ENCODE measurements around the gene PLXNA4.
A peak's percentile ranks its signal among the peaks of the same experiment; 100 is the strongest.

Gene PLXNA4

DNA sequence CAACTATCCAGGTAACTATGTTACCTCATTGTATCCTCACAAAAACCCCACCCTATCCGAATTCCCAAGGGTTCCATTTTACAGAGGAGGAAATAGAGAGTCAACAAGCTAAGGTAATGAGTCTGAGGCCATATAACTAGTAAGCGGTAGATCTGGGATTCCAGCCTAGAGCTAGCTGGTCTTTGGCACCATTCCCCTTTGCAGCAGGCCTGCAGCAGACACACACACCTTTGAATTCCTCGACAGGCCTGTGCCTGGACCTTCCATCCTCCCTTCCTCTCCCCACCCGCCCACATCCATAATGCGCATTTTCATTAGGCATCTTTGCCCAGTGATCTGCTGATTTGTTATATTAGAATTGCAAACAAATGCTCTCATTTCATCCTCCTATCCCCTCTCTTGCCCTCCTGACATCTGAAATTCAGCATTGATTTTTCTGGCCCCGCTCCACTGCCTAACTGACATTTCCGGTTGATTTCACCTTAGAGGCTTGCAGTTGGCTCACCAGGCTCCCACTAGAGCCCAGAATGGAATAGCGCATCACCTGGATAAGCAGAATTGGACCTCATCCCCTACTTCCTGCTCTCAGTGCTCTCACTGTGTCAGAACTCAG, 129.5 kb downstream of the PLXNA4 start:
- DNase-seq (ENCODE audit: low read depth in 2 of 2, low spot score in 1 of 2) = no peak

DNA sequence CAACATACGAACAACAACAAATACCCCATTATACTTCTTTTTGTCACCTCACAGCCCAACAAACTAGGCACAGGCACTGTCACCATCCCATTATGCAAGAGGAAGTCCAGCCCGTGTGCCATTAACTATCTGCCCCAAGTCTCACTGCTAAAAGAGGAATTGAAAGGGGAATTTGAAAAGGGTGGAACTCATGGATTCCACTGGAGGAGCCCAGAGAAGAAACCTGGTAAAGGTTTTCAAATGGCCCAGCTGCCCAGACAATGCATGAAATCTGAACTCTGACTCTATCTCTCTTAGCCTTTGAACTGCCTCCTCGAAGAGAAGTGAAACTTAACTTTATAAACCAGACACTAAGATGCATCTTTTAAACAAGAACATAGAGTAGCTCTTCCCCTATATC, 130.0 kb downstream of the PLXNA4 start:
- DNase-seq (ENCODE audit: low read depth in 2 of 2, low spot score in 1 of 2) = no peak

DNA sequence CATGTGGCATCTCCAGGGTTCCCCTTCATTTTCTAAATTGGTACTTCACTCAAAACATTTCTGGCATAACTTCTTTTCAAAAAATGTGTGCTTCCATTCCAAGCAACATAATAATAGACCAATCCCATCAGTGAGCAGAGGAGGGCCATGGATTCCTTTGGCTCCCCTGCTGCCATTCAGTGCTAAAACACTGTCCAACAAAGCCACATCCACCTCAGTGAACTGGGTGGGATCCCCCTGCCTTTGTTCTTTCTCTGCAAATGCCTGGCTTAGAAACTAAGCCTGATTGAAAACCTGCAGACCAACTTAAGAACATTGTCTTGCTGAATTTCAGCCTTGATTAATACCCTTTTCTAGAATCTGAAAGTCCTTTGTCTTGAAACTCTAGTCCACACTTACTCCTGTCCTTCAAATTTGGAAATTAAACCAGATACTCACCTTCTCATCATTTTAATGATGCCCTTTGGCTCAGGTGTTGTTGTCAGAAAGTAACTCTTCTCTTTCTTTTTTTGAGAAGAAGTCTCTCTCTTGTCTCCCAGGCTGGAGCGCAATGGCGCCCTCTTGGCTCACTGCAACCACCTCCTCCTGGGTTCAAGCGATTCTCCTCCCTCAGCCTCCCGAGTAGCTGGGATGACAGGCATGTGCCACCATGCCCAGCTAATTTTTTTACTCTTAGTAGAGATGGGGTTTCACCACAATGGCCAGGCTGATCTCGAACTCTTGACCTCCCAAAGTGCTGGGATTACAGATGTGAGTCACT, 132.3 kb downstream of the PLXNA4 start:
- no peak for DNase-seq (ENCODE audit: low read depth in 2 of 2, low spot score in 1 of 2)

DNA sequence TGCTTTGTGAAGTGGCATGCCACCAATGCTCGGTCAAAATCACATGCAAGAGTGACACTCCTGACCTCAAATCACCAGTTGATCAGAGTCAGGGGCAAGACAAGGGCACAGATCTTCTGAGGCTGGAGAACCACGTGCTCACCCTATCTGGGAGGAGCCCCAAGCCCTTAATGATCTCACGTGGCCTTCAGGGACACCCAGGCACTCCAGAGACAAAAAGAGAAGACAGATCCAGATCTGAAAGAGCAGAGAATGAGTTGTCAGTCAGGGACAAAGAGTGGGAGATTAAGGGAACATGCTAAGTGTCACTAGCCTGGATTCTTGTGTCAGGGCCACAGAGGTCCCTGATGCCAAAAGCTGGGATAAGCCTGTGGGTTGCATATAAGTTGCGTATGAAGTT, 134.3 kb downstream of the PLXNA4 start:
- DNase-seq (ENCODE audit: low read depth in 2 of 2, low spot score in 1 of 2) = no peak

DNA sequence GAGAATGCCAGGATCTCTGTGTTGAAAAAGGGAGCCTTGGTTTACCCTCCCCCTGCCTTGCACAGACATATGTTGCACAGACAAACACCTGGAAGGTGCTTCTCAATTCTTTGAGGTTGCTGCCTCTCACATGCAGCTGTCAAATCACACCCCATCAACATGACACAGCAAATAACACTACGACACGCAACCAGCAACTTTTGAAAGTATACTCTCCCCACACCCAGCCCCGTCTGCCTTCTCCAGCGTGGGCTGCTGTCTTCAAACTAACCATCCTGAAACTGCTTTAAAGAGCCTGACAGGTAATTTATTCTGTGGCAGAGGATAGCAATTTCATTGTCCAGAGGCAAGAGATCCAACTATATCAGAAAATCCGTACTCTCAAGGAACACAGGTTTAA, 136.1 kb downstream of the PLXNA4 start:
- no peak for DNase-seq (ENCODE audit: low read depth in 2 of 2, low spot score in 1 of 2)

DNA sequence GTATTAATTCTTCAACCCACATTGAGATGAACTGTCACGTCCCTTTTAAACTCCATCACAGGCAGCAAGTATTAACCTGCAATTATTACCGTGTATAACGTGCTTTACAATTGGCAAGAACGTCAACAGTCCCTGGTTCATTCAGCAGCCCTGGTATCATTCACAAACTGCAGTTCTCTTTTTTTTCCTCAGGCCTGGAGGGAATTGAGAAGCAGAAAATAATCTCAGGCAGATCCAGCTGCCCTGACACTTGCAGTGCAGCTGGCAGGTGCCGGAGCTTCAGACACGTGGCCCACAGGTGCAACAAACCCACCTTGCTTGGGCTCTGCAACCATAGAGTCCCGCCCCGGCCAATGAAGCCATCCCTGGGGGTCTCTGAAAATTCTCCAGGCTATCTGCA, 137.3 kb downstream of the PLXNA4 start:
- DNase-seq (ENCODE audit: low read depth in 2 of 2, low spot score in 1 of 2) = no peak

DNA sequence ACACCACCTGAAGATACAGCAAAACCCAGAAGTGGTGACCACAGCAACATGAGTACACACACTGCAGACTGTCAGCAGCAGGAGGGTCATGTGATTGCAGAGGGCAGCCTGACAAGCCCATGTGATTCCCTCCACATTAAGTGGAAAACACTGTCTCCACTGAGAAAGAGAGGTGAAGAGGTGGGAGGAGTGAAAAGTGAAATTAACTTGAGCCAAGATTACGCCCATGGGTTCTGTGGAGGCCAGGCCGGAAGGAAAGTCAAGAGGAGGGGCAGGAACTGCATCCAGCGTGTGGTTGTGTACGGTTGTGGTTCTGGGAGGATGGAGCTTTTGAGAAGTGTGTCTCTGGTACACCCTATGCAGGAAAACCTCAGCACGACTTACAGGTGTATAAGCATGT, 138.5 kb downstream of the PLXNA4 start:
- DNase-seq (ENCODE audit: low read depth in 2 of 2, low spot score in 1 of 2) = no peak

DNA sequence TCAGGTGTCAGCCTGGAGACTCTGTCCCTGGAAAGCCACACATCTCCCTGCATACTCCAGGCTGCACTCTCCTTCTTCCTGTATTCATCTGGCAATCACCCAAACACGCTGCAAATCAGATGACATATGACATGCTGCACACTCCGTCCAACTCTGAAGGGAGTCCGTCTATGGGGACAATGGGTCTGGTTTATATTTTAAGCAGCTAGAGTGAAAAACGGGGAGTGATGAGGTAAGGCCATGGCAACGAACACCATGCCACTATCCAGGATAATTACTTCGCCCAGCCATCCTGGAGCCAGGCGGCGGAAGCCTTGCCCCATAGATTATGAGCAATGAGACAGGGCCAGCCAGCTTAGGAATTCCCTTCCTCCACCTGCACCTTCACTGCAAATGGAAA, 140.1 kb downstream of the PLXNA4 start:
- DNase-seq (ENCODE audit: low read depth in 2 of 2, low spot score in 1 of 2) = no peak

DNA sequence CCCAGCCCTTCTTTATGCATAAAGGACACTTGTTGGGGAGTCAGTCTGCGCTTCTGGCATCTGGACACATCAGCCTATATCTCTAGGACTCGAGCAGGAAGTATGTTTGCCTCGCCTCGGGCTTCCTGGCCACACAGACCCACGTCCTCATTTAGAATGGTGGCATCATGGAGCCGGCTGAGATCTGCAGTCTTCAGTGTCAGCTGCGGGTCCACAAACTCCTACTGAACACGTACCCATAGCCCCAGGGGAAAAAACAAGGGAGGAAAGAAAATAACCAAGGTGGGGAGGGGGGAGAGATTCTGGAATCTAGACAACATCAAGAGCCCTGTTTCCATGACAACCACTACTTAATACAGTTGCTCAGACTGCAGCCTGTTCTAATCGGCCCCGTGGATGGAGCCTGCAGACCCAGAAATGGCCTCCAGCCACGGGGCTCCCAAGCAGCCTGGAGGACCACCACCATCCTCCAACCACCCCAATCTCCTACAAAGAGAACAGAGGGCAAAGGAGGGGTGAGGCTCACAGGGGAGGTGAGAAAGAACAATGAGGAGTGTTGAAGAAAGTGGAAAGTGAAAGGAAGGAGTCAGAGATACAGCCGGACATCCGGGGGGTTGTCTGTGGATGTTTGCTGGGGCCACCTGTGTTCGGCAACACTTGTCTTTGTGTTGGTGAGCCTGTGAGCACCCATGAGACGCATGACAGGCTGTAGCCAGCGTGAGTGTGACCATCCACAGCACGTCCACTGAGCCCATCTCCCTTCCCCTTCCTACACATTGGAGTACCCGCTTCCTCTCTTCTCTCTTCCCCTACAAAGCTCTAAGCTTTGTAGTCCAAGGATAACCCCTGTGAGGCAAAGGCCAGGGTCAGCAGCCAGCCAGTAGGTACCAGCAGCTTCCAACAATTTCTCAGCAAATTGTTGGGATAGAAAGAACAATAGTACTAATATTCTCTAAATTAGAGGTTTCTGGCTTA, 141.0 kb downstream of the PLXNA4 start:
- no peak for DNase-seq (ENCODE audit: low read depth in 2 of 2, low spot score in 1 of 2)

DNA sequence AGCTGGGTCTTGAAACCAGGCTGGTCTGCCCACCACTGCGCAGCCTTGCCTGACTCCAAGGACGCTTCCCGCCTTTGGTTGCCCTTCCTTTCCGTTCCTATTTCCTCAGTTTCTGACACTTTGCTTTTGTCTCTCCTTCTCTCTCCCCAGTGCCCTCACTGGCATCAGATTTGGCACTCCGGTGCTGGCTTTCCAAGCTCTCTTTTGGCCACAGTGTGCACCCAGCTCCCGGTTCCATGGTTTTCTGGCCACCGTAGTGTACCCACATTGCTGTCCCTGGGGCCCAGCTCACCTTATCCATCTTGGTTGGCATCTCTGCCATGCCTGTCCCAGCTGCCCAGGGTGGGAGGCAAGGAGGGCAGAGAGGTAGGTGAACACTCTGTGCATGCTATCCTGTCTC, 142.2 kb downstream of the PLXNA4 start:
- DNase-seq (ENCODE audit: low read depth in 2 of 2, low spot score in 1 of 2) = no peak

DNA sequence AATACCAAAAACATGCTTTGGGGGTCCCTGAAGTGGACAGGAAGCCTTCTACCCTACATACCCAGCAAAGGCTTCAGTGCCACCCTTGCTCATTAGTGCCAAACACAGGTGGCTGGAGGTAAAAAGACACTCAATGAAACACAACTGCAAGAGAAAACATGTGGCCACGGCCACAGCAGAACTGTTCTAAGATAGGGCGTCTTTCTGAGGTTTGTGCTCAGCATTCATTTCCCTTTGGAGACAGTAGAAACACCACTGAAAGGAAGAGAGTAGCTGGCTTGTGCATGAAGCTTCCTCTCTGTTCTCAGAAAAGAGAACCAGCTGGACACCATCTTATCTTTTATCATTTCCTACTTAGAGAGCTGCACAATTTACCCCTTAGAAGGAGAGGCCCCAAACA, 143.0 kb downstream of the PLXNA4 start:
- no peak for DNase-seq (ENCODE audit: low read depth in 2 of 2, low spot score in 1 of 2)

DNA sequence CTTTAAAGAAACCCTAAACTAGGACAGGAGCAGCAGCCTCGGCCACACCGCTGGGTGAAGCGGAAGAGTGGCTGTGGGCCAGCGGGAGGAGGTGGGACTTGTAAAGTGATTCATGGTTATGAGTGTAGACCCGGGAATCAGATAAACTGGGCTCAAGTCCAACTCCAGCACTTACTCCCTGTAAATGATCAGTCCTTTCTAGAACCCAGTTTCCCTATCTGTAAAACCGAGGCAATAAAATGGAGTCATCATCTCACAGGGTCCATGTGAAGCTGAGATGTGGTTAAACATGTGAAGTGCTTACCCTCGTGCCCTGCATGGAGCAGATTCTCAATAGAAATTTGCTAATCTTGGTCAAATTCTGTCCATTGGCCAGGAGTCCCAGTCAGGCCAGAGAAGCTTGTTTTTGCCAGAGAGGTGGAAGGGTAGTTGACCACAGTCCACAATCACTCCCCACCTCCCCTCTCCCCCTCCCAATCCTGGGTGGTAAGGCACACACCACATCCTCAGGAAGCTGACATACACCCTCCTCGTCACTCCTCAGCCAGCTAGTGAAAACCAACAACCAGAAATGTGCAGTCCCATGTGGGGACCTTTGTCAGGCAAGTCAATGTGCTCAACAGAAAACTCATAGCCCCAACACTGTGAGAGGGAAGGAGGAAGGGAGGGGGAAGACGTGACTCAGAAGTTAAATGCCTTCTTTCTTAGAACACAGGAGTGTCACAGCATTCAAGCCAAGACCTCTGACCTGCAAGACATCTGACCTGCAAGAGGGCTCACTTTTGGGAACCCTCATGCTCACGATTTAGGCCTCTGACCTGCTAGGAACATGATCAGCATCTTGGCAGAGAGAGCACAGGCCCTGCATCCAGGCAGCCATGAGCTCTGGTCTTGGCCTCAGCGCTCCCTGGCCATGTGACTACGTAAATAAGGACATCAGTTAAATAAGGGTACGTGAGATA, 145.1 kb downstream of the PLXNA4 start:
- DNase-seq (ENCODE audit: low read depth in 2 of 2, low spot score in 1 of 2) = peak; percentile 5 to 30

DNA sequence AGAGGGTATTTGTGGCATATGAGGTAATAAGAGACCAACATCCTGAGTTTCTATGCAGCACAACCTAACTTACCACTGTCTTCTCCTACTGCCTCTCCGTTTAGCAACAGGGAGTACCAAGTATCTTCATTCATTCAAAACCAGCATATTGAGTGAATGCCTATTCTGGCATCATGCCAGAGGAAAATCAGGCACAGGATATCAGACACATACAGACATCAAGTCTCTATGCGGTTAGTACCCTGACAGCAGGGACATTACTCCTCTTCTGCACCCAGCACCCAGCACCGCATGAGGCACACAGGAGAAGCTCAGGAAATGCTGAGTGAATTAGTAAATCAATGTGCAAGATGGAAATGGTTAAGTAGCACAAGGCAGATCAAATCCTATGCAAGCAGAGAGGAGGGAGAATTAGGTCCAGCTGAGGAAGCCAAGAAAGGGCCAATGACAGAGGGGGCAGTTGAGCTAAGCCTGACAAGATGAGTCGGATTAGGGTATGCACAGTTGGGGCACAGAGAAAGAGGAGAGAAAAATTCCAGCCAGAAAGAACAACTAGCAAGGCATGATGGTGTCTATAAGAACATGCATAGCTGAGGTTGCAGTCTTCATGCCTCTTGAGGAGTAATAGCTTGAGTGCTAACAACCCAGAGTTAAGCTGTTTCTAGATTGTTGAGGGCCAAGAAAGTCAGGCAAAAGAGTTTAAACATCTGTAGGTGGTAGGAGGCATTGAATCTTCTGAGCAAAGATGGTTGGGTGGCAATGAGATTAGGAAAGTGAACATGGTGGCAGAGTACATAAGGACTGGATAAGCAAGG, 146.0 kb downstream of the PLXNA4 start:
- no peak for DNase-seq (ENCODE audit: low read depth in 2 of 2, low spot score in 1 of 2)

DNA sequence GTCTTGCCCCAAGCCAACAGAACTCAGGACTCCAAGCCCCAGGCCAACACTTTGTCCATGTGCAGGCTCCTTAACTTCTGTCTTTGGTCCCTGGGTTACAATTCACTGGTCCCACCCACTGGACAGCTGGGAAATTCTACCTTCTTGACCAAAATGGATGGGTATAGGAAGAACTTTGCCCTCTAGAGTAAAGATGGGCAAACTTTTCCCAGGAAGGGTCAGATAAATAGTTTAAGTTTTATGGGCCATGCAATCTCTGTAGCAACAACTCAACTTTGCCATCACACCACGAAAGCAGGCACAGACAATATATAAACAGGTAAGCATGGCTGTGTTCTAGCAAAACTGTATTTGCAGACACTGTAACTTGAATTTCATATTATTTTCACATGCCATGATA, 147.1 kb downstream of the PLXNA4 start:
- DNase-seq (ENCODE audit: low read depth in 2 of 2, low spot score in 1 of 2) = no peak

DNA sequence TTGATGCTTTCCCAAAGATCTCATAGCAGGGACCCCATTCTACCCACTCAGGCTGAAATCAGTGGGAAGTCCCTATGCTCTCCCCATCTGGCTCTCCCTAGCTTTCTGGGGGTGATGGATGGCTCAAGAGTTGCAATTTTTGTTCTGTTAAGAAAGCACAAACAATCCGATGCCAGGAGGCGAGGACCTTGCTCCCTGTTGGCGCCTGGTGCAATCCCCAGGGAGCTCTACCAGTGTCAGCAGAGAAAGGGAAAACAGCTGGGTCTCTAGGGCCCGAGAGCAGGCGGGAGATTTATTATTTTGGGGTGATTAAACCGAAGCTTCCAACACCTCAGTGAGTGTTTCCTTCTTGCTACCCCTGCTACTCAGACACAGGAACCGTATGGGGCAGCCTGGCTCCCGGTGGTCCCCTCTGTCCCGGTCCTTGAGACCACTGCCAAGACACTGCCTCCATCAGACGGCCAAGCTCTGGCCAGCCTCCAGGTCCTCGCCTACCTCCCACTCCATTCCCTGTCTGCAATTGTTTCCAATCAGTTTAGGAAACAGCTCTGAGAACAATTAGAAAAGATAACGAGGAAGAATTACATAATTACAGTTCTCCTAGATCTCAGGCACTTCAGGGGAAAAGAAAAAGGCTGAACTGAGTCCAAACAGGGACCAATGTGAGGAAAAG, 147.9 kb downstream of the PLXNA4 start:
- DNase-seq (ENCODE audit: low read depth in 2 of 2, low spot score in 1 of 2) = no peak

DNA sequence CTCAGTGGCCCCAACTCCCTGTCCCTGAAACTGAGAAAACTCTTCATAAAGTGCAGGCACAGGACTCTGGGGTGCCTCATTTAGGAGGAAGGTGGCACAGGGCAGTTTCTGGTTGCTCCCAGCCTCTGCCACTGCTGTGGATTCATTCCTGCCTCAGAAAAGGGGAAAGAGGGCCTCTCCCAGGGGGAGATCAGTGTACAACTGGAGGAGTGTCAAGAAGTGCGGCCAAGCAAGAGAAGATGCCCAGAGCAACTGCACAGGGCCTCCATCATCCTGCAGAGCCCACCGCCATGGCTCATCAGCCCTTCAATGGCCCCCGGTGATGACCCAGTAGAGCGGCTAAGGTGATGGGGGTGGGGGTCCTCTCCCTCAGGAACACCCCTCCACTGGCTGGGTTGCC, 150.3 kb downstream of the PLXNA4 start:
- no peak for DNase-seq (ENCODE audit: low read depth in 2 of 2, low spot score in 1 of 2)

DNA sequence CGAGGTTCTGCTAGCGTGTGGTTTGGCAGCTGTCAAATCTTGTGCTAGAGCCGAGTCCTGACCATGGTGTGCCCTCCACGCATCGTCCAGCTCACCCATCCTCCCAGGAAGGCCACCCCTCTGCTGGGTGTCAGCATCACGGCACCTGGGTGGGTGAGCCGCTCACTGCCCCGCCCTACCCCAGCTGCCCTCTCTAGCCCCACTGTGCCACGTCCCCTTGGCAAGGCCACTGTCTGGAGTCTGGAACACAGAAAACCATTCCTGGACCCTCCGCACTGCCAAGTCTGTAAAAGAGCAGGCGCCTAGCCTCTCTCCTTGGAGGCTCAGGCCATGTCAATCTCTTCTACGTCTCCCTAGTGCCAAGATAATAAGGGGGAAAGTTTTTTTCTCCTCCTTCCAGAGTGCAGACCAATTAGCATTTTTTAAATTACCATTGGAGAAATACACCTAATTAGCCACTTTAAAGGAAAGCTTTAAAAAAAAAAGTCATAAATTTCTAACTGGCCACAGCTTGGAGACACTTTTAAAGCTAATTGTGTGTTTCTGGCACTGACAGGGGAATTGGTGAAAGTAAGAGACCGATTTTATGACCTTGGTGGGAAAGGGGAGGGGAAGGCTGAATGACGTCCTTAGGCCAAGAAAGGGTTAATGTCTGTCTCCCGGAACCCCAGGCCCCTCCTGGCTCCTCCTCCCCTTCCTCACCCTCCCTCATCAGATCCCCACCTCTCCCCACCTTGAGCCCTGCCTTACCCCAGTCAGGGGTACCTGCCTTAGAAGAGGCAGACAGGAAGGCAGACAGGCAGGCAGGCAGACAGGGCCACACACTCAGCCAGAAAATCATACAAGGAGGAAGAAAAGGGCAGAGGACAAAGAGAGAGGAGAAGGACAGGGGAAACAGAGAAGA, 151.2 kb downstream of the PLXNA4 start:
- no peak for DNase-seq (ENCODE audit: low read depth in 2 of 2, low spot score in 1 of 2)

DNA sequence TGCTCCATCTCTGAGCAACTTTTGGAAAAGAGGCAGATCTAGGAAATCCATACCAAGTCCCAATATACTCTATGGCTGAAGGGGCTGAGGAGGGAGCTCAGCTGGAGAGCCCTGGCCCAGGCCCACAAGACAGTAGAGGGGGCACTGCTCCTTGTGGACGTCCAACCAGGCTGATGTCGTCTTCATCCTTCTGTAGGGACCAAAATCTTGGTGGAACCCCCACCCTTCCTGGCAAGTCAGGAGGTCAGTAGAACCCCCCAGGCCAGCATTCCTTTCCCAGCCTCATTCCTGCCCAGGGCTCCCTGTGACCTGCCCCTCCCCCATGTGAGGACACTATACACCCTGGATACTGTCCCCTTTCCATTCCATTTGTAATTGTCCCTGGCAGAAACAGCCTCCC, 152.0 kb downstream of the PLXNA4 start:
- no peak for DNase-seq (ENCODE audit: low read depth in 2 of 2, low spot score in 1 of 2)
